ENCODE data around the gene KLK6. TPM values are rescaled to one million over a fixed set of nuclear protein-coding genes. Genes with fewer than 3 reads are reported as not detected.

KLK6 gene
- polyA plus RNA-seq, 3 donors, result not detected

DNA sequence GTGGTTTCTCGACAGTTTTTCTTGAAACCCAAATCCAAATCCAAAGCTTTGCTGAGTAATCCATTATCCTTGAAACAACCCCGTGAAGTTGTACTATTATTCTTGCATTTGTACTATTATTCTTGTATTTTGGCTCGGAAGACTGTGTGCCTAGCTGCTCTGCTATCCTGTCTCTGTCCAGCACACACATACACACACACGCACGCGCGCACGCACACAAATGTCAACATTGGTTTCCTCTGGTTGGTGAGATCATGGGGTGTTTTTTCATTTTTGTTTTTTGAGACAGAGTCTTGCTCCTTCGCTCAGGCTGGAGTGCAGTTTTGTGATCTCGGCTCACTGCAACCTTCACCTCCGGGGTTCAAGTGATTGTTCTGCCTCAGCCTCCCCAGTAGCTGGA lies 43.2 kb downstream of the KLK6 start:
- Mint-ChIP-seq H3K4me1 (peaks cover 11% of the 10 kb centered on the region), H3K27me3 (ENCODE audit: low read depth in 3 of 3) (peaks cover 13 to 32% (median 15%) of the 10 kb centered on the region in 3 donors), H3K9me3 (peaks cover 0 to 2% (median 0%) of the 10 kb centered on the region in 7 donors), H3K36me3 (no peaks in the 10 kb centered on the region), H3K27ac (no peak overlapping the region), H3K4me3 (no peak overlapping the region)
- Histone ChIP-seq H3K4me3 (replicated peaks in 1 of 3; ENCODE audit: low read depth in 2 of 3, low read length in 3 of 3) (no peak overlapping the region), H2AFZ (ENCODE audit: insufficient read depth, low read depth, low read length, poor library complexity, severe bottlenecking) (no peak overlapping the region), H3K4me1 (ENCODE audit: control insufficient read depth in 1 of 2, insufficient read depth in 2 of 2, low read length in 2 of 2) (no peaks in the 10 kb centered on the region), H3K36me3 (replicated peaks in 1 of 2; ENCODE audit: control insufficient read depth in 1 of 2, insufficient read depth in 2 of 2, low read length in 2 of 2) (no peaks in the 10 kb centered on the region), H3K79me2 (ENCODE audit: insufficient read depth, low read length) (no peaks in the 10 kb centered on the region), H3K27ac (ENCODE audit: low read depth in 1 of 2, low read length in 2 of 2) (no peak overlapping the region), H3K9me3 (replicated peaks in 1 of 2; ENCODE audit: control insufficient read depth in 1 of 2, insufficient read depth in 1 of 2, low read length in 2 of 2) (no peaks in the 10 kb centered on the region), H3K9ac (ENCODE audit: insufficient read depth, low read length, poor library complexity, severe bottlenecking) (no peak overlapping the region), H4K20me1 (ENCODE audit: insufficient read depth, low read length) (no peaks in the 10 kb centered on the region), H3K27me3 (ENCODE audit: control insufficient read depth in 2 of 2, insufficient read depth in 2 of 2, low read length in 2 of 2) (peaks cover 0 to 7% of the 10 kb centered on the region in 2 donors), H3K4me2 (replicated peaks; ENCODE audit: extremely low read depth, low read length, poor library complexity, severe bottlenecking) (no peak overlapping the region)
- intact Hi-C loops (cut with micrococcal nuclease), result loop anchor here in 1 of 2 donors (10.0 kb wide), 1 partner anchor 239 kb away; no protein-coding TSS in a partner anchor
- TF ChIP-seq, protein P1, sequence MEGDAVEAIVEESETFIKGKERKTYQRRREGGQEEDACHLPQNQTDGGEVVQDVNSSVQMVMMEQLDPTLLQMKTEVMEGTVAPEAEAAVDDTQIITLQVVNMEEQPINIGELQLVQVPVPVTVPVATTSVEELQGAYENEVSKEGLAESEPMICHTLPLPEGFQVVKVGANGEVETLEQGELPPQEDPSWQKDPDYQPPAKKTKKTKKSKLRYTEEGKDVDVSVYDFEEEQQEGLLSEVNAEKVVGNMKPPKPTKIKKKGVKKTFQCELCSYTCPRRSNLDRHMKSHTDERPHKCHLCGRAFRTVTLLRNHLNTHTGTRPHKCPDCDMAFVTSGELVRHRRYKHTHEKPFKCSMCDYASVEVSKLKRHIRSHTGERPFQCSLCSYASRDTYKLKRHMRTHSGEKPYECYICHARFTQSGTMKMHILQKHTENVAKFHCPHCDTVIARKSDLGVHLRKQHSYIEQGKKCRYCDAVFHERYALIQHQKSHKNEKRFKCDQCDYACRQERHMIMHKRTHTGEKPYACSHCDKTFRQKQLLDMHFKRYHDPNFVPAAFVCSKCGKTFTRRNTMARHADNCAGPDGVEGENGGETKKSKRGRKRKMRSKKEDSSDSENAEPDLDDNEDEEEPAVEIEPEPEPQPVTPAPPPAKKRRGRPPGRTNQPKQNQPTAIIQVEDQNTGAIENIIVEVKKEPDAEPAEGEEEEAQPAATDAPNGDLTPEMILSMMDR (IDR thresholded peaks at IDR 0.05), result no peak
- no CpG with 5 or more reads among the region's 11 CpGs for WGBS (ENCODE audit: insufficient coverage)
- no peak for DNase-seq

DNA sequence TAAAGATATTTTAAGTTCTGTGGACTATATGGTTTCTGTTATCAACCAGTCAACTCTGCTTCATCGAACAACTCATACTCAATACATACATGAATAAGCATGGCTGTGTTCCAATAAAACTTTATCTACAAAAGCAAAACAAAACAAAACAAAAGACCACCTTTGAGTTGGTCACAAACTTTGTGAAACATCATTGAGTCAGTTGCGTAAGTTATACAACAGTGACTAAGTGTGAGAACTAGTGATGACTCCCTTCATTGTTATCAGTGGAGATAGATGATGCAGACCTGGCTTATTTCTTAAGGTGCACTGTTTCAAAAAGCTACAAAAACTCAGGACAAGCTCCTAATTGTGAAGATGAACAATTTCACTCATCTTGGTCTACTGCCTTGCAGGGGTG lies 43.7 kb downstream of the KLK6 start:
- peaks cover 10 to 31% (median 12%) of the 10 kb centered on the region in 3 donors for H3K27me3 Mint-ChIP-seq (ENCODE audit: low read depth in 3 of 3)
- no peak for DNase-seq

More for the DNA sequence above, 43.7 kb downstream of the KLK6 start:
- TF ChIP-seq, protein P1 (IDR thresholded peaks at IDR 0.05), result no peak
- H3K4me1 ChIP-seq (ENCODE audit: control insufficient read depth in 1 of 2, insufficient read depth in 2 of 2, low read length in 2 of 2), result no peaks in the 10 kb centered on the region
- H4K20me1 ChIP-seq (ENCODE audit: insufficient read depth, low read length), result no peaks in the 10 kb centered on the region
- no peak overlapping the region for H3K4me3 ChIP-seq (replicated peaks in 1 of 3; ENCODE audit: low read depth in 2 of 3, low read length in 3 of 3)
- H3K27me3 ChIP-seq (ENCODE audit: control insufficient read depth in 2 of 2, insufficient read depth in 2 of 2, low read length in 2 of 2), result peaks cover 0 to 7% of the 10 kb centered on the region in 2 donors
- no peak overlapping the region for H2AFZ ChIP-seq (ENCODE audit: insufficient read depth, low read depth, low read length, poor library complexity, severe bottlenecking)
- Mint-ChIP-seq H3K36me3 (no peaks in the 10 kb centered on the region), H3K4me3 (no peak overlapping the region), H3K9me3 (peaks cover 0 to 2% (median 0%) of the 10 kb centered on the region in 7 donors), H3K4me1 (peaks cover 11% of the 10 kb centered on the region), H3K27ac (no peak overlapping the region)
- H3K9ac ChIP-seq (ENCODE audit: insufficient read depth, low read length, poor library complexity, severe bottlenecking), result no peak overlapping the region
- no CpG with 5 or more reads among the region's 2 CpGs for WGBS (ENCODE audit: insufficient coverage)
- H3K27ac ChIP-seq (ENCODE audit: low read depth in 1 of 2, low read length in 2 of 2), result no peak overlapping the region
- no peak overlapping the region for H3K4me2 ChIP-seq (replicated peaks; ENCODE audit: extremely low read depth, low read length, poor library complexity, severe bottlenecking)
- intact Hi-C loops (cut with micrococcal nuclease), result loop anchor here in 1 of 2 donors (10.0 kb wide), 1 partner anchor 239 kb away; no protein-coding TSS in a partner anchor
- no peaks in the 10 kb centered on the region for H3K36me3 ChIP-seq (replicated peaks in 1 of 2; ENCODE audit: control insufficient read depth in 1 of 2, insufficient read depth in 2 of 2, low read length in 2 of 2)
- H3K79me2 ChIP-seq (ENCODE audit: insufficient read depth, low read length), result no peaks in the 10 kb centered on the region
- H3K9me3 ChIP-seq (replicated peaks in 1 of 2; ENCODE audit: control insufficient read depth in 1 of 2, insufficient read depth in 1 of 2, low read length in 2 of 2), result no peaks in the 10 kb centered on the region
